Measurements from ENCODE around the gene ATP8B1.

ATP8B1 gene

GRCh38 chr18:57631697-57632096 lies 171.4 kb downstream of the ATP8B1 start:
- Histone ChIP-seq H4K20me1 (ENCODE audit: insufficient read depth, low read length) (no peaks in the 10 kb centered on the region), H3K4me3 (ENCODE audit: low read depth in 1 of 2, low read length in 2 of 2) (peak overlapping the region in 1 of 2 experiments; percentile 90; a peak in 1 of 4 replicates), H3K36me3 (ENCODE audit: insufficient read depth, low read length) (peaks cover 6% of the 10 kb centered on the region; the same call in 1 of the 2 replicates), H3K27ac (ENCODE audit: low read length) (peak overlapping the region; percentile 29; the same call in 1 of the 2 replicates), H3K9me3 (ENCODE audit: insufficient read depth, low read length, severe bottlenecking) (no peaks in the 10 kb centered on the region), H3K9ac (ENCODE audit: low read depth, low read length) (0 out of 2 replicates have a peak overlapping the region, but pooled peaks have one; percentile 67), H3K4me2 (ENCODE audit: insufficient read depth, low read length) (peak overlapping the region; percentile 68), H3K79me2 (ENCODE audit: insufficient read depth, low read length) (peaks cover 17% of the 10 kb centered on the region), H2AFZ (ENCODE audit: low read depth, low read length) (no peak overlapping the region), H3K27me3 (ENCODE audit: insufficient read depth, low read length, poor library complexity) (no peaks in the 10 kb centered on the region), H3K4me1 (ENCODE audit: insufficient read depth, low read length) (peaks cover 21% of the 10 kb centered on the region)
- TF ChIP-seq EZH2 (IDR thresholded peaks at IDR 0.05; ENCODE audit: borderline replicate concordance, low read depth, low read length, severe bottlenecking): no peak
- no peak for TF ChIP-seq CTCF (IDR thresholded peaks at IDR 0.05; ENCODE audit: borderline replicate concordance, extremely low read depth, low read length, poor library complexity, severe bottlenecking)
- DNase-seq (no peak), ATAC-seq (ENCODE audit: insufficient read depth, low read depth) (no peak)

GRCh38 chr18:57630754-57631595 lies 172.1 kb downstream of the ATP8B1 start:
- Histone ChIP-seq H3K9me3 (ENCODE audit: insufficient read depth, low read length, severe bottlenecking) (no peaks in the 10 kb centered on the region), H3K4me3 (ENCODE audit: low read depth in 1 of 2, low read length in 2 of 2) (peak overlapping the region; percentile 79 to 90), H4K20me1 (ENCODE audit: insufficient read depth, low read length) (no peaks in the 10 kb centered on the region), H3K9ac (ENCODE audit: low read depth, low read length) (peak overlapping the region; percentile 67), H3K4me1 (ENCODE audit: insufficient read depth, low read length) (peaks cover 21% of the 10 kb centered on the region), H3K27ac (ENCODE audit: low read length) (peak overlapping the region; percentile 76), H3K36me3 (ENCODE audit: insufficient read depth, low read length) (peaks cover 6% of the 10 kb centered on the region; the same call in 1 of the 2 replicates), H2AFZ (ENCODE audit: low read depth, low read length) (peak overlapping the region; percentile 98), H3K79me2 (ENCODE audit: insufficient read depth, low read length) (peaks cover 17% of the 10 kb centered on the region), H3K27me3 (ENCODE audit: insufficient read depth, low read length, poor library complexity) (no peaks in the 10 kb centered on the region), H3K4me2 (ENCODE audit: insufficient read depth, low read length) (peak overlapping the region; percentile 68)
- ATAC-seq (ENCODE audit: insufficient read depth, low read depth) (peak; percentile 9; the same call in 2 of the 3 replicates), DNase-seq (no peak)
- TF ChIP-seq EZH2 (IDR thresholded peaks at IDR 0.05; ENCODE audit: borderline replicate concordance, low read depth, low read length, severe bottlenecking) (no peak), CTCF (IDR thresholded peaks at IDR 0.05; ENCODE audit: borderline replicate concordance, extremely low read depth, low read length, poor library complexity, severe bottlenecking) (no peak)

DNA sequence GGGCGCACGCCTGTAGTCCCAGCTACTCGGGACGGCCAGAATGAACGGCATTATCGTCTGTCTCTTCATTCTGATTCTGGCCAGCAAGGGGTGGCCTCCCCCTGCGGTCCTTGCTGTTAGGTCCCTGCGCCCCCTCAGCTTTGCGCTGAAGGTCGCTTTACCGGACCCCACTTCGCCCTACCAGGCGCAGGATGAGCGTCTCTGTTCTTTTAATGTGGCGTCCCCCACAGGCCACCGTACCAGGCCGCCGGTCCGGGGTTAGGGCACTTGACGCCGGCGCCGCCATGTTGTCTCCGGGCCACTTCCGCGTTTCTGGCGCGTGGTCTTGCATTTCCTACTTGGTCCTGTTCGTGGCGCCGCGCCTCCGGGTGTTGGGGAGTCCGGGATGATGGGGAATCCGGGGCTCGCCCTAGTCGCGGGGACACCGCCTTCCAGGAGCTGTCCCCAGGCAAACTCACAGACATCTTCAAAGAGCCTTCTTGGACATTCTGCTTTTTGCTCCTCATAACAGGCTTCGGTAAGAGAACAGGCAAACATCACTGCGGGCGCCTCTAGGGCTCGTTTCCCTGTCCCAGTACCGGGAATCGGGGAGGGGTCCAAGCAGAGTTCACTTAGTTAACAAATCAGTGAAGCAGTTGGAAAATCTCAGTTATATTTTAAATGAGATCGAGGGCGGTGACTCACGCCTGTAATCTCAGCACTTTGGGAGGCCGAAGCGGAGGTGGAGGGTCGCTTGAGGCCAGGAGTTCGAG lies 172.9 kb downstream of the ATP8B1 start:
- DNase-seq: peak; percentile 95
- H3K36me3 ChIP-seq (ENCODE audit: insufficient read depth, low read length): peaks cover 6% of the 10 kb centered on the region; the same call in 1 of the 2 replicates
- peak; percentile 95 for ATAC-seq (ENCODE audit: insufficient read depth, low read depth)
- H4K20me1 ChIP-seq (ENCODE audit: insufficient read depth, low read length): no peaks in the 10 kb centered on the region
- H2AFZ ChIP-seq (ENCODE audit: low read depth, low read length): peak overlapping the region; percentile 98
- peaks cover 17% of the 10 kb centered on the region for H3K79me2 ChIP-seq (ENCODE audit: insufficient read depth, low read length)
- peak overlapping the region; percentile 68 for H3K4me2 ChIP-seq (ENCODE audit: insufficient read depth, low read length)
- peak; percentile 82 for TF ChIP-seq CTCF (IDR thresholded peaks at IDR 0.05; ENCODE audit: borderline replicate concordance, extremely low read depth, low read length, poor library complexity, severe bottlenecking)
- no peak for TF ChIP-seq EZH2 (IDR thresholded peaks at IDR 0.05; ENCODE audit: borderline replicate concordance, low read depth, low read length, severe bottlenecking)
- H3K27me3 ChIP-seq (ENCODE audit: insufficient read depth, low read length, poor library complexity): no peaks in the 10 kb centered on the region
- H3K27ac ChIP-seq (ENCODE audit: low read length): peak overlapping the region; percentile 78
- peak overlapping the region; percentile 79 to 90 for H3K4me3 ChIP-seq (ENCODE audit: low read depth in 1 of 2, low read length in 2 of 2)
- H3K9me3 ChIP-seq (ENCODE audit: insufficient read depth, low read length, severe bottlenecking): no peaks in the 10 kb centered on the region
- H3K4me1 ChIP-seq (ENCODE audit: insufficient read depth, low read length): peaks cover 21% of the 10 kb centered on the region
- H3K9ac ChIP-seq (ENCODE audit: low read depth, low read length): peak overlapping the region; percentile 67

Measured in DND-41 (cell line).